ENCODE results near the gene SNRK.

Gene SNRK

DNA sequence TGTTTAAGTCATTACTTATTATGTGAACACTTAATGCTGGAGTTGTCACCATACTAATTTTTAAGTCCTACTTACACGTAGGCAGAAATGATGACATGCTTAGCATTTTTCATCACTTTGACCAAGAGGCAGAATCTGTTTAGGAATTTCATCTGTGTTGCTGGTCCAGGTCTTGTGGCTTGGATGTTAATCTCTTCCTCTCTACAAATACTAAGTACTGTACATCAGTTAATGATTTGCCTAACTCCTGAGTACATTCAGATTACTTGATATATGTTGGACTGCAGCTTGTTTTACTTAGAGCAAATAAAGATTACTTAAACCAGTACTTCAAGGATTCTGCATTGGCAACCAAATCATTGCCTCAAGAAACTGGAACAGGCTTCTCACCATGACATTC, 8.6 kb downstream of the SNRK start:
- H4K91ac ChIP-seq (ENCODE audit: low read length), result no peak overlapping the region
- H3K36me3 ChIP-seq (ENCODE audit: control insufficient read depth in 1 of 2, insufficient read depth in 2 of 2, low read depth in 1 of 2, low read length in 2 of 2), result peaks cover 0 to 6% of the 10 kb centered on the region in 2 experiments
- H3K9ac ChIP-seq (ENCODE audit: low read length), result no peak overlapping the region
- no CpG with 5 or more reads among the region's 1 CpG for WGBS
- no peak overlapping the region for H2BK12ac ChIP-seq (ENCODE audit: low read length in 2 of 2)
- H2AFZ ChIP-seq (ENCODE audit: low read depth, low read length), result no peak overlapping the region
- H3K4me1 ChIP-seq (ENCODE audit: control insufficient read depth, insufficient read depth, low read depth, low read length), result peaks cover 3% of the 10 kb centered on the region
- H4K8ac ChIP-seq (ENCODE audit: low read length), result no peak overlapping the region
- DNase-seq, result no peak
- H3K18ac ChIP-seq (ENCODE audit: low read depth in 1 of 2, low read length in 2 of 2), result no peak overlapping the region
- H2BK120ac ChIP-seq (ENCODE audit: low read depth, low read length), result no peak overlapping the region
- no peak overlapping the region for H3K4ac ChIP-seq (ENCODE audit: low read depth in 1 of 2, low read length in 2 of 2)
- peak overlapping the region; percentile 54 for H3K27ac ChIP-seq (ENCODE audit: low read length, poor library complexity, severe bottlenecking)
- H3K27me3 ChIP-seq (ENCODE audit: control insufficient read depth in 1 of 2, insufficient read depth in 1 of 2, low read length in 2 of 2), result no peaks in the 10 kb centered on the region
- H2AK5ac ChIP-seq (ENCODE audit: low read length, severe bottlenecking), result no peak overlapping the region
- no peak overlapping the region for H3K4me2 ChIP-seq (ENCODE audit: low read length, poor library complexity, severe bottlenecking)
- H3K9me3 ChIP-seq (ENCODE audit: control insufficient read depth, low read length), result no peaks in the 10 kb centered on the region
- H2BK5ac ChIP-seq (ENCODE audit: low read depth, low read length, poor library complexity, severe bottlenecking), result no peak overlapping the region
- H3K14ac ChIP-seq (ENCODE audit: low read length in 2 of 2), result no peak overlapping the region
- peaks cover 13% of the 10 kb centered on the region for H3K79me1 ChIP-seq (replicated peaks; ENCODE audit: low read length, poor library complexity, severe bottlenecking)
- no peak overlapping the region for H2BK15ac ChIP-seq (ENCODE audit: low read depth, poor library complexity, severe bottlenecking)
- no peak overlapping the region for H3K23ac ChIP-seq (ENCODE audit: low read length in 2 of 2)
- H3K4me3 ChIP-seq (ENCODE audit: insufficient read depth in 1 of 2, low read depth in 1 of 2, low read length in 2 of 2), result no peak overlapping the region

DNA sequence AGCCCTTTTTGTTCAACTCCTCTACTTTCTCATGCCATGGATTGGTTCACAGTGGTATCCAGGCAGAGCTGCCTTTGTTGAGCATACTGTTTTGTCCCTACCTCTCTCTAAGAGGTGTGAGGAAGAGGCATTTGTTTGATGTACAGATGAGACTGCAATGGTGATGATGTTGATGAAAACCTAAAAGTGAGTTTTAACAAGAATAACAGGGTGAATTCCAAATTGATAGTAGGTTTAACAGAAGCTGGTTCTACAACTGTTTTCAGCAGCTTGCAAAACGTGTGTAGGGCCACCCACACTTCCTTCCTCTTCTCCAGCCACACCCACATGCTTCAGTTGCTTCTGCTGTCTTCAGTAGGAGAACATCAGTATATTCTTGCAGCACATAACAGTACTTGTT, 10.2 kb downstream of the SNRK start:
- H3K79me1 ChIP-seq (replicated peaks; ENCODE audit: low read length, poor library complexity, severe bottlenecking), result peaks cover 14% of the 10 kb centered on the region
- H3K4ac ChIP-seq (ENCODE audit: low read depth in 1 of 2, low read length in 2 of 2), result no peak overlapping the region
- H2AFZ ChIP-seq (ENCODE audit: low read depth, low read length), result no peak overlapping the region
- no peak for DNase-seq
- H3K23ac ChIP-seq (ENCODE audit: low read length in 2 of 2), result no peak overlapping the region
- no peak overlapping the region for H2BK120ac ChIP-seq (ENCODE audit: low read depth, low read length)
- H3K14ac ChIP-seq (ENCODE audit: low read length in 2 of 2), result no peak overlapping the region
- H3K4me2 ChIP-seq (ENCODE audit: low read length, poor library complexity, severe bottlenecking), result no peak overlapping the region
- H3K27me3 ChIP-seq (ENCODE audit: control insufficient read depth in 1 of 2, insufficient read depth in 1 of 2, low read length in 2 of 2), result no peaks in the 10 kb centered on the region
- no peaks in the 10 kb centered on the region for H3K9me3 ChIP-seq (ENCODE audit: control insufficient read depth, low read length)
- H2BK12ac ChIP-seq (ENCODE audit: low read length in 2 of 2), result no peak overlapping the region
- H3K4me3 ChIP-seq (ENCODE audit: insufficient read depth in 1 of 2, low read depth in 1 of 2, low read length in 2 of 2), result no peak overlapping the region
- peak overlapping the region; percentile 65 for H2AK5ac ChIP-seq (ENCODE audit: low read length, severe bottlenecking)
- H3K18ac ChIP-seq (ENCODE audit: low read depth in 1 of 2, low read length in 2 of 2), result no peak overlapping the region
- WGBS, result 8% methylated on average over 1 of the region's 1 CpG
- no peak overlapping the region for H3K27ac ChIP-seq (ENCODE audit: low read length, poor library complexity, severe bottlenecking)
- H4K8ac ChIP-seq (ENCODE audit: low read length), result no peak overlapping the region
- H3K9ac ChIP-seq (ENCODE audit: low read length), result no peak overlapping the region
- no peak overlapping the region for H4K91ac ChIP-seq (ENCODE audit: low read length)
- H2BK15ac ChIP-seq (ENCODE audit: low read depth, poor library complexity, severe bottlenecking), result no peak overlapping the region
- H3K4me1 ChIP-seq (ENCODE audit: control insufficient read depth, insufficient read depth, low read depth, low read length), result no peaks in the 10 kb centered on the region
- H2BK5ac ChIP-seq (ENCODE audit: low read depth, low read length, poor library complexity, severe bottlenecking), result no peak overlapping the region
- no peaks in the 10 kb centered on the region for H3K36me3 ChIP-seq (ENCODE audit: control insufficient read depth in 1 of 2, insufficient read depth in 2 of 2, low read depth in 1 of 2, low read length in 2 of 2)

DNA sequence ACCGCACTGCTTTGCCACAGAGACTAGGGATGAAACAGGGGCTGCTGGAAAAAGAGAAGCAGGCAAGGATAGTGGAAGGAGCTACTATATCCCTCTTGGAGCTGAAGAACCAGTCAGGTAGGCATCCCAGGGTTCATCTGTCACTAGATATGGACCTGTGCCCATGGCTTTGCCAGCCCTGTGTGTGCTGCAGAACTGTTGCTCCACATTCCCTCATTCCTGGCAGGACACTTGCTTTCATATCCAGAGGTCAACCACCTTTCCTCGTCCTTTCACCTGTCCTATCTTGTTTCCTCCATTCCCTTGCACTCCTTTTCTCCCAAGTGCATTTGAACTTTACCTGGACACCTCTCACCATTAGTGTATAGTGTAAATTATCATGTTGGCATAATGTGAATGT, 12.0 kb downstream of the SNRK start:
- no peak overlapping the region for H3K4me2 ChIP-seq (ENCODE audit: low read length, poor library complexity, severe bottlenecking)
- H3K9ac ChIP-seq (ENCODE audit: low read length), result no peak overlapping the region
- H3K4me3 ChIP-seq (ENCODE audit: insufficient read depth in 1 of 2, low read depth in 1 of 2, low read length in 2 of 2), result no peak overlapping the region
- no peak overlapping the region for H3K14ac ChIP-seq (ENCODE audit: low read length in 2 of 2)
- no peak overlapping the region for H2AFZ ChIP-seq (ENCODE audit: low read depth, low read length)
- H2BK5ac ChIP-seq (ENCODE audit: low read depth, low read length, poor library complexity, severe bottlenecking), result no peak overlapping the region
- peaks cover 0 to 5% of the 10 kb centered on the region in 2 experiments for H3K36me3 ChIP-seq (ENCODE audit: control insufficient read depth in 1 of 2, insufficient read depth in 2 of 2, low read depth in 1 of 2, low read length in 2 of 2)
- H3K9me3 ChIP-seq (ENCODE audit: control insufficient read depth, low read length), result no peaks in the 10 kb centered on the region
- H3K4me1 ChIP-seq (ENCODE audit: control insufficient read depth, insufficient read depth, low read depth, low read length), result no peaks in the 10 kb centered on the region
- no peak overlapping the region for H2BK12ac ChIP-seq (ENCODE audit: low read length in 2 of 2)
- H4K8ac ChIP-seq (ENCODE audit: low read length), result no peak overlapping the region
- H2BK15ac ChIP-seq (ENCODE audit: low read depth, poor library complexity, severe bottlenecking), result no peak overlapping the region
- H3K4ac ChIP-seq (ENCODE audit: low read depth in 1 of 2, low read length in 2 of 2), result no peak overlapping the region
- WGBS, result 94% methylated on average over 2 of the region's 2 CpGs
- H3K27ac ChIP-seq (ENCODE audit: low read length, poor library complexity, severe bottlenecking), result no peak overlapping the region
- H3K27me3 ChIP-seq (ENCODE audit: control insufficient read depth in 1 of 2, insufficient read depth in 1 of 2, low read length in 2 of 2), result no peaks in the 10 kb centered on the region
- peaks cover 14% of the 10 kb centered on the region for H3K79me1 ChIP-seq (replicated peaks; ENCODE audit: low read length, poor library complexity, severe bottlenecking)
- no peak overlapping the region for H4K91ac ChIP-seq (ENCODE audit: low read length)
- no peak for DNase-seq
- H3K23ac ChIP-seq (ENCODE audit: low read length in 2 of 2), result no peak overlapping the region
- H2AK5ac ChIP-seq (ENCODE audit: low read length, severe bottlenecking), result no peak overlapping the region
- no peak overlapping the region for H3K18ac ChIP-seq (ENCODE audit: low read depth in 1 of 2, low read length in 2 of 2)
- H2BK120ac ChIP-seq (ENCODE audit: low read depth, low read length), result no peak overlapping the region

DNA sequence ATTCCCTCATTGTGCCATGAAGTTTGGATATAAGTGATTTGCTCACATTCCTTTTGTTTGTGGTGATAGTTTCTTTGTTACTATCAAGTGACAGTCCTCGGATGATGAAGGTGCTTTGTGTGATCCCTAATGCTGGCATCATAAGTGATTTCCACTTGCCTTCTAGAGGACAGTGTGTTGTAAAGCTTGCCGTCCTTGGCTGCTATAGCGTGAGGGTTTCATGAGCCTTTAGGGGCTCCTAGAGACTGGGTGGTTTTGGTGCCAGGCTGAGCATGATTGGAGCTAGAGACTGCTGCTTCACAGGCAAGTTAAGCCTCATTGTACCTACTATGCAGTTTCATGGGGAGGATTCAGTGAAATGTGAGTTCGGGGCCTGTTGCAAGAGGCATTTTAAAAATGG, 12.4 kb downstream of the SNRK start:
- no peak overlapping the region for H3K14ac ChIP-seq (ENCODE audit: low read length in 2 of 2)
- no peaks in the 10 kb centered on the region for H3K4me1 ChIP-seq (ENCODE audit: control insufficient read depth, insufficient read depth, low read depth, low read length)
- H3K36me3 ChIP-seq (ENCODE audit: control insufficient read depth in 1 of 2, insufficient read depth in 2 of 2, low read depth in 1 of 2, low read length in 2 of 2), result peaks cover 0 to 10% of the 10 kb centered on the region in 2 experiments
- no peak overlapping the region for H3K4me2 ChIP-seq (ENCODE audit: low read length, poor library complexity, severe bottlenecking)
- H2BK120ac ChIP-seq (ENCODE audit: low read depth, low read length), result no peak overlapping the region
- H4K8ac ChIP-seq (ENCODE audit: low read length), result no peak overlapping the region
- H3K4me3 ChIP-seq (ENCODE audit: insufficient read depth in 1 of 2, low read depth in 1 of 2, low read length in 2 of 2), result no peak overlapping the region
- H4K91ac ChIP-seq (ENCODE audit: low read length), result no peak overlapping the region
- H2AK5ac ChIP-seq (ENCODE audit: low read length, severe bottlenecking), result no peak overlapping the region
- H3K9me3 ChIP-seq (ENCODE audit: control insufficient read depth, low read length), result no peaks in the 10 kb centered on the region
- no peak overlapping the region for H2BK12ac ChIP-seq (ENCODE audit: low read length in 2 of 2)
- WGBS, result 73% methylated on average over 4 of the region's 4 CpGs
- H3K9ac ChIP-seq (ENCODE audit: low read length), result no peak overlapping the region
- H3K18ac ChIP-seq (ENCODE audit: low read depth in 1 of 2, low read length in 2 of 2), result no peak overlapping the region
- H2BK5ac ChIP-seq (ENCODE audit: low read depth, low read length, poor library complexity, severe bottlenecking), result no peak overlapping the region
- H3K79me1 ChIP-seq (replicated peaks; ENCODE audit: low read length, poor library complexity, severe bottlenecking), result peaks cover 17% of the 10 kb centered on the region
- no peak overlapping the region for H2AFZ ChIP-seq (ENCODE audit: low read depth, low read length)
- no peaks in the 10 kb centered on the region for H3K27me3 ChIP-seq (ENCODE audit: control insufficient read depth in 1 of 2, insufficient read depth in 1 of 2, low read length in 2 of 2)
- no peak overlapping the region for H3K27ac ChIP-seq (ENCODE audit: low read length, poor library complexity, severe bottlenecking)
- H3K23ac ChIP-seq (ENCODE audit: low read length in 2 of 2), result no peak overlapping the region
- no peak overlapping the region for H2BK15ac ChIP-seq (ENCODE audit: low read depth, poor library complexity, severe bottlenecking)
- no peak overlapping the region for H3K4ac ChIP-seq (ENCODE audit: low read depth in 1 of 2, low read length in 2 of 2)
- no peak for DNase-seq

Measured in mesenchymal stem cell (in vitro differentiated cells and primary cell).